Gastrocnemius medialis (tissue), 4 donors: ENCODE results near the gene ENOX2. TPM values are rescaled to one million over a fixed set of nuclear protein-coding genes. Genes with fewer than 3 reads are reported as not detected.

ENCODE experiments used
- ATAC-seq, 2 donors: fragments of 150-250 bp; one replicate each; pipeline ENCODE4 v1.9.1; 2016
- DNase-seq, 2 donors: peaks; one replicate each; pipeline ENCODE4 v3.0.0-alpha.2; 2019
- H3K27ac ChIP-seq, 4 donors: fragments of 200-600 bp; sonication (generic); 1 replicate in 1 of 4; 2 replicates in 3 of 4; pipeline ENCODE4 v1.5.1; 2016 to 2018; ENCODE audit warnings: mild to moderate bottlenecking in 2 of 4, moderate library complexity in 1 of 4
- H3K27me3 ChIP-seq, 3 donors: fragments of 200-600 bp; sonication (generic) in 2 of 3; 1 replicate in 1 of 3; 2 replicates in 2 of 3; pipeline versions ENCODE4 v1.5.1 to v1.6.0; 2016 to 2019; ENCODE audit warnings: mild to moderate bottlenecking in 1 of 3, moderate library complexity in 1 of 3
- H3K36me3 ChIP-seq, 2 donors: fragments of 200-600 bp; sonication (generic) in 1 of 2; one replicate each; pipeline ENCODE4 v1.5.1; 2017 to 2018
- H3K4me1 ChIP-seq, 2 donors: fragments of 200-600 bp; sonication (generic) in 1 of 2; one replicate each; pipeline ENCODE4 v1.5.1; 2016 to 2017; ENCODE audit warnings: mild to moderate bottlenecking in 2 of 2
- H3K4me3 ChIP-seq, 4 donors: fragments of 200-600 bp; sonication (generic) in 3 of 4; 1 replicate in 1 of 4; 2 replicates in 3 of 4; pipeline ENCODE4 v1.5.1; 2016 to 2019; ENCODE audit warnings: mild to moderate bottlenecking in 2 of 4
- H3K9me3 ChIP-seq, 3 donors: fragments of 200-600 bp; sonication (generic) in 2 of 3; 1 replicate in 1 of 3; 2 replicates in 2 of 3; pipeline ENCODE4 v1.5.1; 2016 to 2019
- CTCF ChIP-seq, 5 experiments: fragments of 450-650 bp in 3 of 5; fragments of 200-600 bp in 2 of 5; sonication (generic) in 2 of 5; IDR thresholded peaks in 4 of 5; conservative IDR thresholded peaks in 1 of 5; 1 replicate in 4 of 5; 2 replicates in 1 of 5; pipeline ENCODE4 v1.5.1; 2016 to 2019; ENCODE audit warnings: antibody characterized with exemption in 5 of 5, mild to moderate bottlenecking in 3 of 5, moderate library complexity in 3 of 5
- POLR2A ChIP-seq, 2 donors: fragments of 450-650 bp; IDR thresholded peaks; one replicate each; pipeline ENCODE4 v1.6.1; 2017; ENCODE audit warnings: antibody characterized with exemption in 2 of 2, mild to moderate bottlenecking in 2 of 2, moderate library complexity in 2 of 2
- in situ Hi-C, 4 donors: fragments of 200-750 bp; cut with MboI; loops; one replicate each; pipeline versions ENCODE4 v1.15.0 to v1.8.0; 2017; ENCODE audit warnings: low sequenced_read_pairs in 4 of 4
- intact Hi-C: fragments of 100-400 bp; cut with DNase I; formaldehyde crosslinking; loops from one replicate; pipeline ENCODE4 v1.15.1; 2023; ENCODE audit warnings: low total_unique reads
- total RNA-seq, 4 donors: library from RNA; depleted of rRNA; stranded (reverse); fragments of >200 nt; gene quantifications; one replicate each; pipeline versions ENCODE4 v1.1.0 to v1.2.3, GENCODE V29; 2016

ENOX2 gene
- total RNA-seq, 4 donors from 2014 or later = 7.2 to 10.9 (median 7.9) TPM

GRCh38 chrX:130909469-130910136 is 6.6 kb upstream of the ENOX2 start:
- intact Hi-C loops = loop anchor here (10.0 kb wide), 3 partner anchors 135 to 645 kb away; partner anchors contain the start of gene ZNF280C
- no peak for ATAC-seq
- in situ Hi-C loops = loop anchor here (10.0 to 25.0 kb wide), 5 partner anchors 322 to 522 kb away; partner anchors contain the start of gene GPR119 (in 1 of the 4)

GRCh38 chrX:130906776-130907175 is 3.8 kb upstream of the ENOX2 start:
- intact Hi-C loops (loop anchor here (10.0 kb wide), 3 partner anchors 132 to 642 kb away; partner anchors contain the start of gene ZNF280C), in situ Hi-C loops (loop anchor here in 2 of 4 donors (25.0 kb wide), 2 partner anchors 319 to 519 kb away; partner anchors contain the start of gene GPR119 (in 1 of the 2))
- Histone ChIP-seq H3K4me3 (no peak overlapping the region), H3K27ac (no peak overlapping the region), H3K27me3 (no peaks in the 10 kb centered on the region), H3K36me3 (no peaks in the 10 kb centered on the region), H3K9me3 (no peaks in the 10 kb centered on the region), H3K4me1 (no peaks in the 10 kb centered on the region)
- ATAC-seq = no peak
- TF ChIP-seq POLR2A (IDR thresholded peaks at IDR 0.05) = no peak
- no peak for TF ChIP-seq CTCF (IDR thresholded peaks at IDR 0.05 in 4 of 5, conservative IDR thresholded peaks at IDR 0.05 in 1 of 5)
- no peak for DNase-seq

More at GRCh38 chrX:130909469-130910136, 6.6 kb upstream of the ENOX2 start:
- Histone ChIP-seq H3K4me1 (no peaks in the 10 kb centered on the region), H3K9me3 (no peaks in the 10 kb centered on the region), H3K27me3 (peaks cover 0 to 3% (median 0%) of the 10 kb centered on the region in 3 donors), H3K27ac (no peak overlapping the region), H3K4me3 (no peak overlapping the region), H3K36me3 (no peaks in the 10 kb centered on the region)
- TF ChIP-seq POLR2A (IDR thresholded peaks at IDR 0.05) (no peak), CTCF (IDR thresholded peaks at IDR 0.05 in 4 of 5, conservative IDR thresholded peaks at IDR 0.05 in 1 of 5) (no peak)
- no peak for DNase-seq

GRCh38 chrX:130902446-130902782 is 595 bp downstream of the ENOX2 start:
- no peaks in the 10 kb centered on the region for H3K4me1 ChIP-seq
- in situ Hi-C loops = loop anchor here in 2 of 4 donors (25.0 kb wide), 2 partner anchors 315 to 515 kb away; partner anchors contain the start of gene GPR119 (in 1 of the 2)
- intact Hi-C loops = loop anchor here (2.0 to 10.0 kb wide), 4 partner anchors 128 to 638 kb away; partner anchors contain the start of genes RBMX2 and ZNF280C
- peaks cover 0 to 7% of the 10 kb centered on the region in 2 donors for H3K36me3 ChIP-seq
- peak overlapping the region; percentile 52 to 76 (median 68) for H3K4me3 ChIP-seq
- peak overlapping the region; percentile 73 to 89 (median 84) for H3K27ac ChIP-seq
- DNase-seq (no peak), ATAC-seq (no peak)
- no peak for TF ChIP-seq CTCF (IDR thresholded peaks at IDR 0.05 in 4 of 5, conservative IDR thresholded peaks at IDR 0.05 in 1 of 5)
- no peak for TF ChIP-seq POLR2A (IDR thresholded peaks at IDR 0.05)
- no peaks in the 10 kb centered on the region for H3K9me3 ChIP-seq
- H3K27me3 ChIP-seq = no peaks in the 10 kb centered on the region

- peak in 1 of 2 donors; percentile 39 for ATAC-seq
- H3K36me3 ChIP-seq = peaks cover 0 to 7% of the 10 kb centered on the region in 2 donors
- TF ChIP-seq POLR2A (IDR thresholded peaks at IDR 0.05) (no peak), CTCF (IDR thresholded peaks at IDR 0.05 in 4 of 5, conservative IDR thresholded peaks at IDR 0.05 in 1 of 5) (no peak)
- DNase-seq = peak in 1 of 2 donors; percentile 16
- intact Hi-C loops = no loop called here
- H3K9me3 ChIP-seq = no peaks in the 10 kb centered on the region
- no peaks in the 10 kb centered on the region for H3K27me3 ChIP-seq
- H3K4me1 ChIP-seq = peaks cover 0 to 12% of the 10 kb centered on the region in 2 donors
- in situ Hi-C loops = no loop called here
- H3K4me3 ChIP-seq = no peak overlapping the region
- H3K27ac ChIP-seq = no peak overlapping the region
These were observed 6.1 kb downstream of the ENOX2 start for GRCh38 chrX:130896802-130897501.
